OCI-LY3 (cell line): ENCODE data around the gene ARHGEF28.

Experiments
- EZH2phosphoT487 ChIP-seq: fragments of 200-600 bp; shearing (Covaris generic); IDR thresholded peaks from 2 replicates; pipeline ENCODE4 v1.6.1; 2018; ENCODE audit warnings: antibody characterized with exemption, mixed run types, low read depth
- TF ChIP-seq, protein P1 (sequence below): fragments of 200-600, 300-600 bp; sonication (generic); IDR thresholded peaks from 2 replicates; pipeline ENCODE4 v1.5.1; 2014; ENCODE audit warnings: antibody characterized with exemption, low read length, low read depth

DNA sequence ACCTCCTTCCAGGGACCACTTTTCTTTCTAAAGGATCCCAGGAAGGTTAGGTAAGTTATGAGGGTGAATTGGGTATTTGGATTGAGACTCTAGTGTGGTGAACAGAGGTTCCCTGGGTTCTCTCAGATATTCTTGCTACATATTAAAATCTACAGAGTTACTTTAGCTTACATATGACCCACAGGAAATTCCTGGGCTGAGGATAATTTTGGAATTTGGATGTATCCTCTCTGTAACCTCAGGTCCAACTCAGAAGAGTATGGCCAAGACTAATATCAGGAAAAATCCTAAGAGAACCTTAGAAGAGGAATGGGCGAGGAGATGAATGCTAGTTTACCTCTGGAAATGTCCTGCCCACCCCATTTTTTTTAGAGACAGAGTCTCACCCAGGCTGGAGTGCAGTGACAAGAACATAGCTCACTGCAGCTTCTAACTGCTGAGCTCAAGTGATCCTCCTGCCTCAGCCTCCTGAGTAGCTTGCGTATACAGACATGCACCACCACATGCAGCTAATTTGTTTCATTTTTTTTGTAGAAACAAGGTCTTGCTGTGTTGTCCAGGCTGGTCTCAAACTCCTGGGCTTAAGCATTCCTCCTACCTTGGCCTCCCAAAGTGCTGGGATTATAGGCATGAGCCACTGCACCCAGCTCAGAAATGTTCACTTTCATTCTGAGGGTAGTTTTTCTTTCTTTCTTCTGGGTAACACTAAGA is 196.4 kb downstream of the ARHGEF28 start:
- TF ChIP-seq, protein P1, sequence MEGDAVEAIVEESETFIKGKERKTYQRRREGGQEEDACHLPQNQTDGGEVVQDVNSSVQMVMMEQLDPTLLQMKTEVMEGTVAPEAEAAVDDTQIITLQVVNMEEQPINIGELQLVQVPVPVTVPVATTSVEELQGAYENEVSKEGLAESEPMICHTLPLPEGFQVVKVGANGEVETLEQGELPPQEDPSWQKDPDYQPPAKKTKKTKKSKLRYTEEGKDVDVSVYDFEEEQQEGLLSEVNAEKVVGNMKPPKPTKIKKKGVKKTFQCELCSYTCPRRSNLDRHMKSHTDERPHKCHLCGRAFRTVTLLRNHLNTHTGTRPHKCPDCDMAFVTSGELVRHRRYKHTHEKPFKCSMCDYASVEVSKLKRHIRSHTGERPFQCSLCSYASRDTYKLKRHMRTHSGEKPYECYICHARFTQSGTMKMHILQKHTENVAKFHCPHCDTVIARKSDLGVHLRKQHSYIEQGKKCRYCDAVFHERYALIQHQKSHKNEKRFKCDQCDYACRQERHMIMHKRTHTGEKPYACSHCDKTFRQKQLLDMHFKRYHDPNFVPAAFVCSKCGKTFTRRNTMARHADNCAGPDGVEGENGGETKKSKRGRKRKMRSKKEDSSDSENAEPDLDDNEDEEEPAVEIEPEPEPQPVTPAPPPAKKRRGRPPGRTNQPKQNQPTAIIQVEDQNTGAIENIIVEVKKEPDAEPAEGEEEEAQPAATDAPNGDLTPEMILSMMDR, result no peak
- no peak for TF ChIP-seq EZH2phosphoT487
